A549 (cell line): Measurements from ENCODE around the gene HDGFL2.

Experiments used
- BHLHE40 ChIP-seq: IDR thresholded peaks from 2 replicates; pipeline ENCODE4 v1.6.1; 2012; ENCODE audit warnings: low read depth, low read length, inconsistent platforms
- CHD2 ChIP-seq: fragments of 150-350 bp; IDR thresholded peaks from 2 replicates; pipeline ENCODE4 v1.6.1; 2014; ENCODE audit warnings: low read length; ENCODE audit not compliant: partially characterized antibody
- CHD4 ChIP-seq: fragments of 200-600 bp; sonication (generic); IDR thresholded peaks from 2 replicates; pipeline ENCODE4 v1.6.1; 2016; ENCODE audit warnings: antibody characterized with exemption, mild to moderate bottlenecking, borderline replicate concordance
- CTCF ChIP-seq: fragments of >200 bp; sonication (Bioruptor Twin); formaldehyde crosslinking; IDR thresholded peaks from 3 replicates; pipeline ENCODE4 v1.5.1; 2016
- HDAC2 ChIP-seq: fragments of 200-600 bp; sonication (generic); IDR thresholded peaks from 2 replicates; pipeline ENCODE4 v1.6.1; 2016
- JUNB ChIP-seq: fragments of >200 bp; sonication (Bioruptor Twin); formaldehyde crosslinking; IDR thresholded peaks from 2 replicates; pipeline ENCODE4 v1.6.1; 2016
- MAZ ChIP-seq: fragments of 150-350 bp; IDR thresholded peaks from 2 replicates; pipeline ENCODE4 v1.6.1; 2014; ENCODE audit warnings: antibody characterized with exemption, low read depth, low read length, borderline replicate concordance
- NR3C1 ChIP-seq: fragments of >200 bp; sonication (Bioruptor Twin); formaldehyde crosslinking; IDR thresholded peaks from 3 replicates; pipeline ENCODE4 v1.6.1; 2017
- POLR2A ChIP-seq: IDR thresholded peaks from 2 replicates; pipeline ENCODE4 v1.6.1; 2012; ENCODE audit warnings: mild to moderate bottlenecking, low read length
- SREBF2 ChIP-seq: fragments of 450-650 bp; IDR thresholded peaks from 2 replicates; pipeline ENCODE4 v1.6.1; 2014; ENCODE audit warnings: mild to moderate bottlenecking, moderate library complexity
- TF ChIP-seq, protein P1 (sequence below): fragments of 200-600 bp; sonication (generic); IDR thresholded peaks from 2 replicates; pipeline ENCODE4 v1.6.1; 2016; ENCODE audit warnings: antibody characterized with exemption, mild to moderate bottlenecking, moderate library complexity

GRCh38 chr19:4522291-4523002 lies 50.4 kb downstream of the HDGFL2 start:
- TF ChIP-seq, protein P1, sequence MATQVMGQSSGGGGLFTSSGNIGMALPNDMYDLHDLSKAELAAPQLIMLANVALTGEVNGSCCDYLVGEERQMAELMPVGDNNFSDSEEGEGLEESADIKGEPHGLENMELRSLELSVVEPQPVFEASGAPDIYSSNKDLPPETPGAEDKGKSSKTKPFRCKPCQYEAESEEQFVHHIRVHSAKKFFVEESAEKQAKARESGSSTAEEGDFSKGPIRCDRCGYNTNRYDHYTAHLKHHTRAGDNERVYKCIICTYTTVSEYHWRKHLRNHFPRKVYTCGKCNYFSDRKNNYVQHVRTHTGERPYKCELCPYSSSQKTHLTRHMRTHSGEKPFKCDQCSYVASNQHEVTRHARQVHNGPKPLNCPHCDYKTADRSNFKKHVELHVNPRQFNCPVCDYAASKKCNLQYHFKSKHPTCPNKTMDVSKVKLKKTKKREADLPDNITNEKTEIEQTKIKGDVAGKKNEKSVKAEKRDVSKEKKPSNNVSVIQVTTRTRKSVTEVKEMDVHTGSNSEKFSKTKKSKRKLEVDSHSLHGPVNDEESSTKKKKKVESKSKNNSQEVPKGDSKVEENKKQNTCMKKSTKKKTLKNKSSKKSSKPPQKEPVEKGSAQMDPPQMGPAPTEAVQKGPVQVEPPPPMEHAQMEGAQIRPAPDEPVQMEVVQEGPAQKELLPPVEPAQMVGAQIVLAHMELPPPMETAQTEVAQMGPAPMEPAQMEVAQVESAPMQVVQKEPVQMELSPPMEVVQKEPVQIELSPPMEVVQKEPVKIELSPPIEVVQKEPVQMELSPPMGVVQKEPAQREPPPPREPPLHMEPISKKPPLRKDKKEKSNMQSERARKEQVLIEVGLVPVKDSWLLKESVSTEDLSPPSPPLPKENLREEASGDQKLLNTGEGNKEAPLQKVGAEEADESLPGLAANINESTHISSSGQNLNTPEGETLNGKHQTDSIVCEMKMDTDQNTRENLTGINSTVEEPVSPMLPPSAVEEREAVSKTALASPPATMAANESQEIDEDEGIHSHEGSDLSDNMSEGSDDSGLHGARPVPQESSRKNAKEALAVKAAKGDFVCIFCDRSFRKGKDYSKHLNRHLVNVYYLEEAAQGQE, result no peak
- TF ChIP-seq CTCF (no peak), SREBF2 (no peak), CHD2 (no peak), NR3C1 (no peak), MAZ (no peak), HDAC2 (no peak), JUNB (no peak), POLR2A (no peak), CHD4 (no peak), BHLHE40 (no peak)
